Adrenal gland (tissue), 12 donors: ENCODE data around the gene HLF. TPM values are rescaled to one million over a fixed set of nuclear protein-coding genes. Genes with fewer than 3 reads are reported as not detected.
A peak's percentile ranks its signal among the peaks of the same experiment; 100 is the strongest.

Source experiments
- DNase-seq, 7 donors: peaks; one replicate each; pipeline ENCODE4 v3.0.0-alpha.2; 2019 to 2020
- H3K27ac ChIP-seq, 5 donors: fragments of 200-600 bp; sonication (generic) in 4 of 5; 1 replicate in 3 of 5; 2 replicates in 2 of 5; pipeline versions ENCODE4 v1.5.1 to v1.8.0; 2016 to 2020; ENCODE audit warnings: mild to moderate bottlenecking in 1 of 5
- H3K27me3 ChIP-seq: fragments of 200-600 bp; 2 replicates; pipeline ENCODE4 v1.8.0; 2021
- H3K36me3 ChIP-seq, 2 donors: fragments of 200-600 bp; replicated peaks in 1 of 2; 1 replicate in 1 of 2; 2 replicates in 1 of 2; pipeline versions ENCODE4 v1.5.1 to v1.8.0; 2018 to 2022
- H3K4me1 ChIP-seq, 2 donors: fragments of 200-600 bp; replicated peaks in 1 of 2; 1 replicate in 1 of 2; 2 replicates in 1 of 2; pipeline versions ENCODE4 v1.5.1 to v1.8.0; 2018 to 2021
- H3K4me3 ChIP-seq, 4 donors: fragments of 200-600 bp; sonication (generic) in 3 of 4; one replicate each; pipeline ENCODE4 v1.5.1; 2016 to 2018
- H3K9me3 ChIP-seq, 3 donors: fragments of 200-600 bp; sonication (generic) in 1 of 3; replicated peaks in 1 of 3; 1 replicate in 2 of 3; 2 replicates in 1 of 3; pipeline versions ENCODE4 v1.5.1 to v1.8.0; 2016 to 2021
- CTCF ChIP-seq, 6 experiments: fragments of 450-650 bp in 4 of 6; fragments of 200-600 bp in 2 of 6; sonication (generic) in 1 of 6; IDR thresholded peaks; 1 replicate in 5 of 6; 2 replicates in 1 of 6; pipeline versions ENCODE4 v1.5.1 to v1.8.0; 2016 to 2021; ENCODE audit warnings: antibody characterized with exemption in 6 of 6, mild to moderate bottlenecking in 2 of 6, moderate library complexity in 1 of 6
- POLR2A ChIP-seq, 2 donors: fragments of 450-650 bp; IDR thresholded peaks; one replicate each; pipeline ENCODE4 v1.6.1; 2017; ENCODE audit warnings: antibody characterized with exemption in 2 of 2, mild to moderate bottlenecking in 2 of 2, moderate library complexity in 1 of 2
- WGBS, 4 donors: extraction: QIAGEN DNeasy Blood & Tissue Kit in 2 of 4; methylation state at CpG; one replicate each; pipeline versions ENCODE4 v1.1.5 to v1.1.7; 2013 to 2017; 5-methylcytosine and 5-hydroxymethylcytosine counted together
- intact Hi-C, 2 donors: fragments of 100-400 bp; cut with DNase I; formaldehyde crosslinking; loops; one replicate each; pipeline versions ENCODE4 v1.14.1 to v1.15.0; 2022 to 2023
- polyA plus RNA-seq, 3 donors: library from polyadenylated mRNA; stranded (reverse); fragments of 200-250 nt in 2 of 3; fragments of 350-450 nt in 1 of 3; fragmentation: Illumina TruSeq in 1 of 3; extraction: RNeasy Lipid Tissue Mini Kit (QIAGEN cat#74804) in 1 of 3; gene quantifications; one replicate each; pipeline ENCODE4 v1.2.3, GENCODE V29; 2013 to 2014
- total RNA-seq, 9 donors: library from RNA; depleted of rRNA in 4 of 9; stranded (reverse); fragments of >200 nt in 4 of 9; fragments of 120-200 nt in 1 of 9; fragmentation: NEBNext Ultra II Directional in 1 of 9; extraction: Animal tissue kit (Norgen Biotek cat#: 25700) in 1 of 9; gene quantifications; one replicate each; pipeline versions ENCODE4 v1.1.0 to v1.2.4, GENCODE V29; 2013 to 2023
- donor health status: healthy with polysubstance abuse.
- donor health status: Bipolar disorder and iron deficiency.
- donor health status: DM: yes; HTN: yes; CAD: no.
- donor health status: DM: no; HTN: no; CAD: no.
- donor health status: DM: no; HTN: no; CAD: no.
- donor health status: DM: yes; HTN: yes; CAD: no.

Gene HLF
- total and polyA plus RNA-seq, 12 donors, result 1.3 to 74.3 (median 27.0) TPM

GRCh38 chr17:55272711-55273578, 8.2 kb downstream of the HLF start:
- WGBS, 4 donors, result 46 to 57% (median 50%) methylated on average over 13 of the region's 13 CpGs
- H3K36me3 ChIP-seq, result no peaks in the 10 kb centered on the region
- DNase-seq, result peak in 1 of 7 donors; percentile 51
- H3K27me3 ChIP-seq, result no peaks in the 10 kb centered on the region
- no peaks in the 10 kb centered on the region for H3K9me3 ChIP-seq
- no peak for TF ChIP-seq CTCF (IDR thresholded peaks at IDR 0.05)
- TF ChIP-seq POLR2A (IDR thresholded peaks at IDR 0.05), result no peak
- H3K27ac ChIP-seq, result peak overlapping the region in 4 of 5 donors; percentile 90 to 95 (median 92)
- H3K4me1 ChIP-seq, result peaks cover 48 to 65% of the 10 kb centered on the region in 2 donors
- intact Hi-C loops, result no loop called here
- no peak overlapping the region for H3K4me3 ChIP-seq

DNA sequence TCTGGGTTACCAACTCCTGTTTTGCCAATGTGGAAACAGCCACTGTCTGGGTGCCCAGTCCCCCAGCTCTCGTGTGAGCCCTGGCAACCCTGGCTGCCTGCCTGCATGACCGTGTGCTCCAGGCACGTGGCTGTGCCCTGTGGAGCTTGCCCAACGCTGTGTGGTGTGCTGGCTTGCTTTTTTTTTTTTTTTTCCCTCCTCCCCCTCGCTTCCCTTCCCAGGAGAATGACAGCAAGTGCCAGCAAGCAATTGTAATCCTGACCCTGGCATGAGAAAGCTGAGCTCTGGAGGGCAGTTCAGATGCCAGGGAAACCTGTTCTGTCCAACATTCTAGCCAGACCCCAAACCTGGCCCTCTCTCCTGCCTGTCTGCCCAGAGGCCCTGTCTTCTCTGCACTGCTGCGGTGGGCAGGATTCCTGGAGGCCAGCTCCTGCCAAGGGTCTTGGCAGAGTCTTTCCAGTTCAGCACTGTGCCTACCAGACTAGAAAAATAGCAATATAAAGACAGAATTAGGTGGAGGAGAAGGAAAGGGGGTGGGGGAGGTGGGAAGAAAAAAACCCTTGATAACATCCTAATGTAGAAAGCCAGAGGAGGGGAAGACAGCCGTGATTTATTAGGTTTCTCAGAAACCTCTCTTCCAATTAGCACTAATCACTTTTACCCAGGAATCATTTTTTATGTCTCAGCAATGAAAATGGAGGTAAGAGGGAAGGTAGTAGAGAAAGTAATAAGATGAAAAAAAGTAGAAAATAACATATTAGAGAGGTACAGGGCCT, 9.0 kb downstream of the HLF start:
- Histone ChIP-seq H3K27me3 (no peaks in the 10 kb centered on the region), H3K4me1 (peaks cover 52 to 72% of the 10 kb centered on the region in 2 donors), H3K36me3 (no peaks in the 10 kb centered on the region), H3K27ac (peak overlapping the region; percentile 90 to 95 (median 92)), H3K4me3 (peak overlapping the region in 1 of 4 donors; percentile 32), H3K9me3 (no peaks in the 10 kb centered on the region)
- DNase-seq, result peak; percentile 83 to 95 (median 92)
- intact Hi-C loops, result no loop called here
- 7 to 17% (median 12%) methylated on average over 6 to 7 of the region's 7 CpGs for WGBS, 4 donors
- TF ChIP-seq CTCF (IDR thresholded peaks at IDR 0.05), result no peak
- peak in 1 of 2 donors; percentile 81 for TF ChIP-seq POLR2A (IDR thresholded peaks at IDR 0.05)

DNA sequence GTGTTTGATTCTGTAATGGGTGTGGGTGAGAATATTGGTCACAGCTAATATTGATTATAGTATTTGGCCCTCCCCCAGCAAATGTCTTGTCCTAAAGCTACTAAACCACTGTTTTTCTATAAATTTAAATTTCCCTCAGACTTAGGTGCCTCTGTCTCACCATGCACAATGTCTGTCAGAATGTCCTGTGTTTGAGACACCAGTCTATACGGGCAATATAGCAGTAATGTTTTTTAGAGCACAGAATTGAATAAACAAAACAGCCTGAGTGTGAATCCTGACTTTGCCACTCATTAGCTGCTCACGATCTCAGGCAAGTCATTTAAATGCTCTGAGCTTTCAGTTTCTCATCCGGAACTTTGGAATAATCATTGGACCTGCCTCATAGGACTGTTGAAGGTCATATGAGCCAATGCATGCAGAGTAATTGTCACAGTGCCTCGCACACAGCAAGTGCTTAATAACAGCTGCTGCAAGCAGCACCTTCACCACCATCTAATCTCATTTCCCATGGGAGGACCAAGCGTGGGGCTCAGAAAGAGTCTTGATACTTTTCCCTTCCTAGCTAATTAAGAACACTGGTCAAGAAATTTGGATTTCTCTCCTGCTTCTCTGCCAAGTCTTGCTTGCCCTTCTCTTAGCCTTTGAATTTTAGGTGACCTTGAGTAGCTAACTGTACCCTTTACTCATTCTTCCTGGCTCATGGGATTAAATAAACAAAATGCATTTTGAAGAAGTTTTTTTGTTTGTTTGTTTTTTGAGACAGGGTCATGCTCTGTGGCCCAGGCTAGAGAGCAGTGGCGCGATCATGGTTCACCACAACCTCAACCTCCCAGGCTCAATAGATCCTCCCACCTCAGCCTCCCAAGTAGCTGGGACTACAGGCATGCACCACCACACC, 9.8 kb downstream of the HLF start:
- WGBS, 4 donors, result 34 to 39% (median 35%) methylated on average over 7 of the region's 7 CpGs
- intact Hi-C loops, result no loop called here
- Histone ChIP-seq H3K9me3 (no peaks in the 10 kb centered on the region), H3K27ac (peak overlapping the region; percentile 90 to 95 (median 92)), H3K27me3 (no peaks in the 10 kb centered on the region), H3K36me3 (no peaks in the 10 kb centered on the region), H3K4me1 (peaks cover 48 to 70% of the 10 kb centered on the region in 2 donors), H3K4me3 (peak overlapping the region in 1 of 4 donors; percentile 32)
- TF ChIP-seq CTCF (IDR thresholded peaks at IDR 0.05) (no peak), POLR2A (IDR thresholded peaks at IDR 0.05) (peak in 1 of 2 donors; percentile 75)
- DNase-seq, result peak in 6 of 7 donors; percentile 42 to 66 (median 54)
